Ramos (cell line): ENCODE data around the gene SEMA3E.

Experiments used
- in situ Hi-C: fragments of 300-500 bp; cut with MboI; formaldehyde crosslinking; loops from one replicate; pipeline ENCODE4 v1.14.3; 2022; ENCODE audit warnings: low sequenced_read_pairs; ENCODE audit not compliant: unreplicated experiment

The SEMA3E gene

GRCh38 chr7:83648464-83649241, at the start of gene SEMA3E:
Gene SEMA3E (minus strand): TSS chr7:83649139.
- in situ Hi-C loops: no loop called here

GRCh38 chr7:83697804-83698530, 49.0 kb upstream of the SEMA3E start:
- in situ Hi-C loops: no loop called here

- in situ Hi-C loops: no loop called here
Measured at GRCh38 chr7:83696101-83696500, 47.2 kb upstream of the SEMA3E start.

GRCh38 chr7:83695128-83695960, 46.4 kb upstream of the SEMA3E start:
- in situ Hi-C loops: no loop called here

- in situ Hi-C loops: no loop called here
Measured at GRCh38 chr7:83693256-83693655, 44.3 kb upstream of the SEMA3E start.

- in situ Hi-C loops: no loop called here
Measured at GRCh38 chr7:83691095-83691494, 42.2 kb upstream of the SEMA3E start.

- in situ Hi-C loops: no loop called here
Measured at GRCh38 chr7:83689855-83690254, 40.9 kb upstream of the SEMA3E start.

- in situ Hi-C loops: no loop called here
Measured at GRCh38 chr7:83686416-83686815, 37.5 kb upstream of the SEMA3E start.

- in situ Hi-C loops: no loop called here
Measured at GRCh38 chr7:83684928-83685327, 36.0 kb upstream of the SEMA3E start.

GRCh38 chr7:83681200-83681778, 32.4 kb upstream of the SEMA3E start:
- in situ Hi-C loops: no loop called here

- in situ Hi-C loops: no loop called here
Measured at GRCh38 chr7:83677180-83677866, 28.4 kb upstream of the SEMA3E start.

- in situ Hi-C loops: loop anchor here (25.0 kb wide), 1 partner anchor 261 kb away; no protein-coding TSS in a partner anchor
Measured at GRCh38 chr7:83673291-83673690, 24.4 kb upstream of the SEMA3E start.

GRCh38 chr7:83672157-83672556, 23.2 kb upstream of the SEMA3E start:
- in situ Hi-C loops: loop anchor here (25.0 kb wide), 1 partner anchor 260 kb away; no protein-coding TSS in a partner anchor

- in situ Hi-C loops: loop anchor here (25.0 kb wide), 1 partner anchor 251 kb away; no protein-coding TSS in a partner anchor
Measured at GRCh38 chr7:83663131-83663530, 14.2 kb upstream of the SEMA3E start.

- in situ Hi-C loops: loop anchor here (25.0 kb wide), 1 partner anchor 246 kb away; no protein-coding TSS in a partner anchor
Measured at GRCh38 chr7:83658126-83658525, 9.2 kb upstream of the SEMA3E start.

- in situ Hi-C loops: loop anchor here (25.0 kb wide), 1 partner anchor 244 kb away; no protein-coding TSS in a partner anchor
Measured at GRCh38 chr7:83655951-83656556, 7.1 kb upstream of the SEMA3E start.

- in situ Hi-C loops: loop anchor here (25.0 kb wide), 1 partner anchor 240 kb away; no protein-coding TSS in a partner anchor
Measured at GRCh38 chr7:83652481-83652880, 3.5 kb upstream of the SEMA3E start.

- in situ Hi-C loops: loop anchor here (25.0 kb wide), 1 partner anchor 237 kb away; no protein-coding TSS in a partner anchor
Measured at GRCh38 chr7:83649701-83650100, 762 bp upstream of the SEMA3E start.

- in situ Hi-C loops: no loop called here
Measured at GRCh38 chr7:83646027-83646426, 2.9 kb downstream of the SEMA3E start.
